ENCODE data around the gene TREML2.
"Not testable (repeated sequence)": the region's sequence is repeated elsewhere in the genome, so short reads cannot be mapped to it uniquely, and the experiment has no call there.

TREML2 gene

GRCh38 chr6:41200901-41201763 lies at the start of gene TREML2:
Gene TREML2 (minus strand): TSS chr6:41201149. CDS start chr6:41201008, 141 bp downstream.
- Histone ChIP-seq H3K9me3 (replicated peaks in 1 of 11) (peaks cover 0 to 33% (median 0%) of the 10 kb centered on the region in 11 experiments; a peak in 6 of 22 replicates), H3K27me3 (no peaks in the 10 kb centered on the region), H3K36me3 (peaks cover 0 to 25% (median 14%) of the 10 kb centered on the region in 11 experiments; a peak in 13 of 22 replicates), H3K4me2 (peak within 1 kb of the TSS; percentile 81 to 98 (median 93)), H4K20me1 (no peaks in the 10 kb centered on the region), H3K4me3 (peak within 1 kb of the TSS in 9 of 10 experiments; percentile 18 to 68 (median 55); a peak in 15 of 20 replicates), H3K4me1 (peaks cover 35 to 79% (median 56%) of the 10 kb centered on the region in 10 experiments), H3K27ac (peak within 1 kb of the TSS; percentile 78 to 98 (median 96)), H3K9ac (peak within 1 kb of the TSS; percentile 66 to 88 (median 85))
- TF ChIP-seq Cebpa-rat (IDR thresholded peaks at IDR 0.05) = no peak

GRCh38 chr6:41247882-41248705 lies 47.1 kb upstream of the TREML2 start:
- H3K9me3 ChIP-seq (replicated peaks in 1 of 11) = peaks cover 0 to 10% (median 4%) of the 10 kb centered on the region in 11 experiments; a peak in 6 of 22 replicates
- H4K20me1 ChIP-seq = no peaks in the 10 kb centered on the region
- H3K36me3 ChIP-seq = 0 out of 22 replicates have a peak, but pooled peaks cover 0 to 5% (median 0%) of the 10 kb centered on the region in 11 experiments
- H3K4me3 ChIP-seq = no peak overlapping the region
- no peak overlapping the region for H3K4me2 ChIP-seq
- peaks cover 0 to 6% (median 0%) of the 10 kb centered on the region in 10 experiments; a peak in 2 of 20 replicates for H3K4me1 ChIP-seq
- H3K27me3 ChIP-seq = no peaks in the 10 kb centered on the region
- H3K9ac ChIP-seq = no peak overlapping the region
- H3K27ac ChIP-seq = no peak overlapping the region
- no peak for TF ChIP-seq Cebpa-rat (IDR thresholded peaks at IDR 0.05)

DNA sequence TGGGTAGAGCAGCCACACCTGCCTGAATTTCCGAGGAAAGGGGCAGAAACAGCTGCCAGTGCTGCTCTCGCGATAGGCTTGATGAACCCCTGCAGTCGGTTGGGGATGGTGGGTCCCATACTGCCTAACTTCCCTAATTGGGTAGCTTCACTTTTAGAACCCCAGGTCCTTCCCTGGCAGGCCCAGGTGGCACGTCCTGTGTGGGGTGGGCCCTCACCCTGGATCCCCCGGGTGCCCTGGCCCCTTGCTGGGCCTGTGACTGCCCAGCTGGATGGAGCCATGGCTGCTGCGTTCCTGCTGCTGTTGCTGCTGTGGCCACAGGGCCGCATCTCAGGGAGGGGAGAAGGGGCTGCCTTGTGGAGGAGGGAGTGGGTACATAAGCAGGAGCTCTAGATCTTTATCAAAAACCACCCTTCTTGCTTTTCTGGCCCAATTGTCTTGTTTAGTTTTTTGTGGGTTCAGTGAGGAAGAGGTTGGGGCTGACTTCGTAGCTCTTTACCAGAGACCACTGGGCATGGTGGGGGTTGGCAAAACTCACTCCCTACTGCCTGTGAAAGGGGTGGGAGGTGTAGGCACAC lies 46.4 kb upstream of the TREML2 start:
- peaks cover 0 to 10% (median 4%) of the 10 kb centered on the region in 11 experiments; a peak in 6 of 22 replicates for H3K9me3 ChIP-seq (replicated peaks in 1 of 11)
- H3K27ac ChIP-seq = no peak overlapping the region
- no peaks in the 10 kb centered on the region for H4K20me1 ChIP-seq
- TF ChIP-seq Cebpa-rat (IDR thresholded peaks at IDR 0.05) = no peak
- 0 out of 20 replicates have a peak, but pooled peaks cover 0 to 5% (median 0%) of the 10 kb centered on the region in 10 experiments for H3K4me1 ChIP-seq
- no peak overlapping the region for H3K4me3 ChIP-seq
- H3K9ac ChIP-seq = no peak overlapping the region
- no peaks in the 10 kb centered on the region for H3K27me3 ChIP-seq
- 0 out of 22 replicates have a peak, but pooled peaks cover 0 to 5% (median 0%) of the 10 kb centered on the region in 11 experiments for H3K36me3 ChIP-seq
- no peak overlapping the region for H3K4me2 ChIP-seq

DNA sequence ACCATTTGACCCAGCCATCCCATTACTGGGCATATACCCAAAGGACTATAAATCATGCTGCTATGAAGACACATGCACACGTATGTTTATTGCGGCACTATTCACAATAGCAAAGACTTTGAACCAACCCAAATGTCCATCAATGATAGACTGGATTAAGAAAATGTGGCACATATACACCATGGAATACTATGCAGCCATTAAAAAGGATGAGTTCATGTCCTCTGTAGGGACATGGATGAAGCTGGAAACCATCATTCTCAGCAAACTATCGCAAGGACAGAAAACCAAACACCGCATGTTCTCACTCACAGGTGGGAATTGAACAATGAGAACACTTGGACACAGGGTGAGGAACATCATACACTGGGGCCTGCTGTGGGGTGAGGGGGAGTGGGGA lies 45.6 kb upstream of the TREML2 start:
- H3K4me3 ChIP-seq; H4K20me1 ChIP-seq; H3K4me2 ChIP-seq; H3K36me3 ChIP-seq; H3K27me3 ChIP-seq; H3K9ac ChIP-seq; H3K9me3 ChIP-seq (replicated peaks in 1 of 11); H3K4me1 ChIP-seq; H3K27ac ChIP-seq: not testable (repeated sequence)

DNA sequence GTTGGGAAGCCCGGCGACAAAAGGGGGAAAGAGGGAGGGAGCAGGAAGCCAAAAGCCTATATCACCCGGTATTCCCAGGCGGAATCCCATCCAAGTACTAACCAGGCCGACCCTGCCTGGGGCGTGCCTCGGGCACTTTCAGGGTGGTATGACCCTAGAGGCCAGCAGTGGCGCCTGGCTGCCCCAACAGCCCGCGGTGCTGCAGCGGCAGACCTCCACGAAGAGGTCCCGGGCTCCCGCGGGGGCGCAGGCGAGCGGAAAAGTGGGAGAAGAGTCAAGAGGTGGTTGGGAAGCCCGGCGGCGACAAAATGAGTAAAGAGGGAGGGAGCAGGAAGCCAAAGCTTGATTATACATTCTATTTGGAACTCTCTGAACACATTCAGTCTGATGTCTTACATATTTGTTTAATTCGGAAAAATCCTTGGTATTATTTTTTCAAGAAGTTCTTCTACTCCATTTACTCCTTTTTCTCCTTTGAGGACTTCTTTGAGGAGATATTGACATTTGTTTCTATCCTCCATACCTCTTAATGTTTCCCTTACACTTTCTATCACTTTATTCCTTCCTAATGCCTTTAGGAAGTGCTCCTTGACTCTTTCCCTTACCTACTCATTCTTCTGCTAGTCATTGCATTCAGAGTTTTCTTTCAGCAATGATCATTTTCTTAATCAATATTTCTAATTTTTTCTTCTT lies 38.7 kb upstream of the TREML2 start:
- Histone ChIP-seq H3K4me1 (peaks cover 0 to 2% (median 0%) of the 10 kb centered on the region in 10 experiments; a peak in 1 of 20 replicates), H3K36me3 (no peaks in the 10 kb centered on the region), H3K27ac (no peak overlapping the region), H3K4me3 (no peak overlapping the region), H3K4me2 (no peak overlapping the region), H4K20me1 (no peaks in the 10 kb centered on the region), H3K9me3 (replicated peaks in 1 of 11) (peaks cover 0 to 4% (median 0%) of the 10 kb centered on the region in 11 experiments; a peak in 2 of 22 replicates), H3K9ac (no peak overlapping the region), H3K27me3 (peaks cover 0 to 3% (median 0%) of the 10 kb centered on the region in 11 experiments; a peak in 2 of 22 replicates)
- no peak for TF ChIP-seq Cebpa-rat (IDR thresholded peaks at IDR 0.05)

DNA sequence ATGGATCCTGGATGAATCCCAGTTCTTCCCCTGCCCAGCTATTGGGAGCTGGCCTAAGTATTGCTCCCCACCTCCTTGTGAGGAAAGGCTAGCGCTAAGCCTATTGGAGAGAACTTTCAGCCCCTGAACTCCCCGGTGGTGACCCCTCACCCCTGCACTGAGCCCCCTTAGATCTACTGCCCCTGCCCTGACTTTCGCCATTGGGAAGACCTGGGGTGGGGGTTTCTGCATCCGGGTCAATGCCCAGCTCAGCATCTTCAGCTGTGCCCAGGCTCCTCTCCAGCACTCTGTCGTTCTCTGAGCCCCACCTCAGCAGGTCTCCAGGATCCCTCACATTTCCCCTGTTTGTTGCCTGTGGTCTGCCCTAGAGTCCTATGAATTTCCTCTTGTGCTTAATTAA lies 36.2 kb upstream of the TREML2 start:
- Histone ChIP-seq H3K4me2 (no peak overlapping the region), H3K4me1 (no peaks in the 10 kb centered on the region; a peak in 1 of 20 replicates), H3K27me3 (peaks cover 0 to 3% (median 0%) of the 10 kb centered on the region in 11 experiments; a peak in 2 of 22 replicates), H3K27ac (no peak overlapping the region), H3K36me3 (no peaks in the 10 kb centered on the region), H3K4me3 (no peak overlapping the region), H3K9me3 (replicated peaks in 1 of 11) (peaks cover 0 to 4% (median 0%) of the 10 kb centered on the region in 11 experiments; a peak in 2 of 22 replicates), H4K20me1 (no peaks in the 10 kb centered on the region), H3K9ac (no peak overlapping the region)
- TF ChIP-seq Cebpa-rat (IDR thresholded peaks at IDR 0.05) = no peak

GRCh38 chr6:41236276-41236675 lies 35.3 kb upstream of the TREML2 start:
- peaks cover 0 to 3% (median 0%) of the 10 kb centered on the region in 11 experiments; a peak in 2 of 22 replicates for H3K27me3 ChIP-seq
- H3K9ac ChIP-seq = no peak overlapping the region
- no peak overlapping the region for H3K4me2 ChIP-seq
- H3K9me3 ChIP-seq (replicated peaks in 1 of 11) = peaks cover 0 to 4% (median 0%) of the 10 kb centered on the region in 11 experiments; a peak in 2 of 22 replicates
- no peak for TF ChIP-seq Cebpa-rat (IDR thresholded peaks at IDR 0.05)
- H4K20me1 ChIP-seq = no peaks in the 10 kb centered on the region
- H3K36me3 ChIP-seq = no peaks in the 10 kb centered on the region
- no peak overlapping the region for H3K27ac ChIP-seq
- H3K4me3 ChIP-seq = no peak overlapping the region
- no peaks in the 10 kb centered on the region; a peak in 1 of 20 replicates for H3K4me1 ChIP-seq

- Histone ChIP-seq H3K9me3 (replicated peaks in 1 of 11) (no peaks in the 10 kb centered on the region), H3K36me3 (no peaks in the 10 kb centered on the region), H3K4me1 (peaks cover 0 to 15% (median 0%) of the 10 kb centered on the region in 10 experiments; a peak in 8 of 20 replicates), H4K20me1 (no peaks in the 10 kb centered on the region), H3K27ac (no peak overlapping the region), H3K27me3 (no peaks in the 10 kb centered on the region), H3K9ac (no peak overlapping the region), H3K4me3 (no peak overlapping the region), H3K4me2 (no peak overlapping the region)
- no peak for TF ChIP-seq Cebpa-rat (IDR thresholded peaks at IDR 0.05)
Observed at GRCh38 chr6:41232667-41233066, 31.7 kb upstream of the TREML2 start.
